Myocyte (in vitro differentiated cells): ENCODE measurements around the gene COQ2. TPM values are rescaled to one million over a fixed set of nuclear protein-coding genes. Genes with fewer than 3 reads are reported as not detected.
"Not testable (repeated sequence)": the region's sequence is repeated elsewhere in the genome, so short reads cannot be mapped to it uniquely, and the experiment has no call there.

Experiments
- DNase-seq: peaks from one replicate; pipeline ENCODE4 v3.0.0-alpha.2; 2012; ENCODE audit warnings: low read depth
- polyA plus RNA-seq: library from polyadenylated mRNA; unstranded; fragments of >200 nt; gene quantifications from one replicate; pipeline ENCODE4 v1.2.1, GENCODE V29; 2012; ENCODE audit warnings: missing spikeins
- total RNA-seq: library from RNA; depleted of rRNA; stranded (reverse); fragments of >200 nt; gene quantifications from 2 replicates; pipeline ENCODE4 v1.2.3, GENCODE V29; 2014

COQ2 gene, protein sequence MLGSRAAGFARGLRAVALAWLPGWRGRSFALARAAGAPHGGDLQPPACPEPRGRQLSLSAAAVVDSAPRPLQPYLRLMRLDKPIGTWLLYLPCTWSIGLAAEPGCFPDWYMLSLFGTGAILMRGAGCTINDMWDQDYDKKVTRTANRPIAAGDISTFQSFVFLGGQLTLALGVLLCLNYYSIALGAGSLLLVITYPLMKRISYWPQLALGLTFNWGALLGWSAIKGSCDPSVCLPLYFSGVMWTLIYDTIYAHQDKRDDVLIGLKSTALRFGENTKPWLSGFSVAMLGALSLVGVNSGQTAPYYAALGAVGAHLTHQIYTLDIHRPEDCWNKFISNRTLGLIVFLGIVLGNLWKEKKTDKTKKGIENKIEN
- 13.8 and 15.1 TPM in 2 replicates for total RNA-seq
- polyA plus RNA-seq, result 6.6 TPM

GRCh38 chr4:83284193-83285054, at the start of gene COQ2:
TSS of gene COQ2 (minus strand) at chr4:83284798. CDS start at chr4:83284764, 34 bp downstream.
- DNase-seq, result peak; percentile 95

DNA sequence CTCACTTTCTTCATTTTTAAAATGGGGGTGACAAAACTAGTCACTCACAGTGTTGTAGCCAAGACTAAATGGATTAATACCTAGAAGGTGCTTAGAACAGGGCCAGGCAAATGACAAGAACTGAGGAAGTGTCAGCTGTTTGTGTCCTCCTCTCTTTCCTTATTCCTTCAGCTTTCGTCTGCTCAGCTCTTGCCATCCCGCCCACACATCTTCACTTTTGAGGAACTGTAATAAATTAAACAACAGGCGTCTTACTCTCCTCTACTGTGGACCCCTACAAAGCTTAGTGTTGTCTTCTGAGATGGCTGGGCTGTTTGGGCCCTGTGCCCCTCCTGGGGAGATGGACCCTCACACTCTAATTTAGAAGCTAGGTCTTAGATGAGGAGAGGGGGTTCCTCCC, 47.4 kb upstream of the COQ2 start:
- no peak for DNase-seq

DNA sequence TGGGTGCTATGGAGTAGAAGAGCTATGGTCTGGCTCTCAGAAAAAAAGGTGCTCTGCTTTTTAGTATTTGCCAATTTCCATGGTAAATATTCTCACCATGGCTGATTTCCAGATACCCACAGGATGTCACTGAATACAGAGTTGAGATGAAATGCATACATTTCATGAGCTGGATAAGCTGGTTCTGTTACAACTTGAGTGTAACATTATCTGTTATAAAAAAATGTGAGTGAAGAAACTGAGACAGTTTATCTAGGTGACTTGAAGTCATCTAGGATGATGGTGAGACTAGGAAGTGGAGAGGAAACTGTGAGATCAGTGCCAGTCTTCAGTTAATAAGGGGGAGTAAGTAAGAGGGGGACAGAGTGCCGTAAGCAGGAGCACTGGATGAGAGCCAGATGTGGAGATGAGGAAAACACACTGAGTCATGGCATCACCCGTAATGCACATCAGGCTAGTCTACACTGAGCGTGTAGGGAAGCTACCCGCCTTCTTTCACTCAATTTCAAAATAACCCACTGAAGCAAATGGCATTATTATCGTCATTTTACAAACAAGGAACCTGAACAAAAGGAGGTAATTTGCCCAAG, 45.0 kb upstream of the COQ2 start:
- no peak for DNase-seq

- DNase-seq, result no peak
These were observed 44.1 kb upstream of the COQ2 start for GRCh38 chr4:83328521-83329187.

GRCh38 chr4:83326546-83326945, 41.9 kb upstream of the COQ2 start:
- no peak for DNase-seq

DNA sequence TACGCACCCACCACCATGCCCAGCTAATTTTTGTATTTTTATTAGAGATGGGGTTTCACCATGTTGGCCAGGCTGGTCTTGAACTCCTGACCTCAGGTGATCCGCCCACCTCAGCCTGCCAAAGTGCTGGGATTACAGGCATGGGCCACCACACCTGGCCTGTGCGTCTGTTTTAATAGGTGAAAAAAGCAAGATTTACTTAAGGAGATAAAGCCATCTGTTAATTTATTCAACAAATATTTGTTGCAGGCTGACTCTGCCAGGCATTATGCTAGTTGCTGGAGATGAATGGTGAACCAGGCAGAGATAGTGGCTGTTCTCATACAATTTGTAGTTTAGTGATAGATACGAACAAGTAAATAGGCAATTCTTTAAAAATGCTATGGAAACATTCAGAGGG, 40.7 kb upstream of the COQ2 start:
- not testable (repeated sequence) for DNase-seq

GRCh38 chr4:83323136-83323535, 38.5 kb upstream of the COQ2 start:
- DNase-seq, result no peak

DNA sequence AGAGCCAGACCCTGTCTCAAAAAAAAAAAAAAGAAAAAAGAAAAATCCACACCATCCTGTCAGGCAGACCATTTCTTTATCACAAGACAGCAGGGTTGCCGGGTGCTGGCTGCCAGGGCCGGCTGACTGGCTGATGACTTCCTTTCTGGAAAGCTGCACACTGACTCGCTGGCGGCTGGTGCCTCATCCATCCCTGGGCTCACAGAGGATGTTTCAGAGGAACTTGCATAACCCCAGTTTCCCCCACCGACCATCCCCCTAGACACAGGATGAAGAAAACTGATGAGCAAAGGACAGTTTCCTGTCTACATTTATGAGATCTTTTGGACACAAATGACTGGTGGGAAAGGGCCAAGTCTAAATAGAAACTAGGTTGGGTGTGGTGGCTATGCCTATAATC, 36.0 kb upstream of the COQ2 start:
- peak; percentile 5 for DNase-seq

- no peak for DNase-seq
These were observed 34.1 kb upstream of the COQ2 start for GRCh38 chr4:83318666-83319065.

GRCh38 chr4:83317671-83318070, 33.1 kb upstream of the COQ2 start:
- DNase-seq, result no peak

- DNase-seq, result no peak
These were observed 32.0 kb upstream of the COQ2 start for GRCh38 chr4:83316459-83317165.

DNA sequence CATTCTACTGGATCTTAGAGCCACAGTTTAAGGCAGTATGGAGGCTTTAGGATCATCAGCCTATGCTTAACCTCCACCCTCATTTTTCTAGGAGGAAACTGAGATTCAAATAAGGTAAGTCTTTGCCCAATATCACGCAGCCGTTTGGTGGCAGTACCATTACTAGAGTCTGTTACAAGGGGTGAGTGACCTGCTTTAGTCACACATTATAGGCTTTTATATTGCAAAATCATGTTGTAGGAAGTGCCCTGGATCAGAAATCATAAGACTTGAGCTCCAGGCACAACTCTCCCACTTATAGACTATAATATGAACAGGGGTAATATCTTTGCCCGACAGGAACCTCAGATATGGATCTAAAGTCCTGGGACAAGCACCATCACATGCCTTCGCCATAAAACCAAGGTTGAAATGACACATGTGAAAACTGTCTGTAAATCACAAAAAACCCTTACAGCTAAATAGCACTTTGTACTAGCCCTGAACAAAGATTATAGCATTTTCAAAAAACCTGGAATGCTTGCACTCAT, 30.8 kb upstream of the COQ2 start:
- no peak for DNase-seq

DNA sequence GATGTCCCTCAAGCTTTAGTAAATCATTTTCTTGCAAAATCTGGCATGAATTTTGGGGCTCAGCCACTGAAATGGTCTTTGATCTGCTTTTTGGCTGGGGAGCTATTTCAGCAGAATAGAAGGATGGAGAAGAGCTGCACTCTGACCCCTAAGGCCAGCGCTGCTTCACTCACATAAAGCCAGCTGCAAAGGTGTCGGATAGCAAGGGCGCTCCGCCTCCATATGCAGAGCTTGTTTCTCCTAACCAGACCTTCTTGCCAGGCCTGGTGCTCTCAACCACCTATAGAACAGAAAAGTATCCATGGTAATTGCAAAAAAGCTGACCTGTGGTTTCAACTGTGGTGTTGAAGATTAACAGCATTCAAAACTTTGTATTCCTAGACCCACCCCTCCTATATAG, 24.1 kb upstream of the COQ2 start:
- DNase-seq, result no peak

DNA sequence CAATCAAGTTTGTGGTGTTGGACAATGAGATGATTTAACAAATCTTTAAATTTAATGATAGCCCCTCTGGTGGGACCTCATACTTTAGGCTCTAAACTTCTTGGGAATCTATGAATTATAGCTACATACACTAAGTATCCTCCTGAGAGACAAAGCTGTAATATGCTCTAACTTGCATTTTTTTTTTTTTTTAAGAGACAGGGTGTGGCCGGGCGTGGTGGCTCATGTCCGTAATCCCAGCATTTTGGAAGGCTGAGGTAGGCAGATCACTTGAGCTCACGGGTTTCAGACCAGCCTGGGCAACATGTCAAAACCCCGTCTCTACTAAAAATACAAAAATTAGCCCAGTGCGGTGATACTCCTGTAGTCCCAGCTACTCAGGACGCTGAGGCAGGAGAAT, 23.3 kb upstream of the COQ2 start:
- DNase-seq, result no peak

GRCh38 chr4:83305187-83305586, 20.6 kb upstream of the COQ2 start:
- no peak for DNase-seq

DNA sequence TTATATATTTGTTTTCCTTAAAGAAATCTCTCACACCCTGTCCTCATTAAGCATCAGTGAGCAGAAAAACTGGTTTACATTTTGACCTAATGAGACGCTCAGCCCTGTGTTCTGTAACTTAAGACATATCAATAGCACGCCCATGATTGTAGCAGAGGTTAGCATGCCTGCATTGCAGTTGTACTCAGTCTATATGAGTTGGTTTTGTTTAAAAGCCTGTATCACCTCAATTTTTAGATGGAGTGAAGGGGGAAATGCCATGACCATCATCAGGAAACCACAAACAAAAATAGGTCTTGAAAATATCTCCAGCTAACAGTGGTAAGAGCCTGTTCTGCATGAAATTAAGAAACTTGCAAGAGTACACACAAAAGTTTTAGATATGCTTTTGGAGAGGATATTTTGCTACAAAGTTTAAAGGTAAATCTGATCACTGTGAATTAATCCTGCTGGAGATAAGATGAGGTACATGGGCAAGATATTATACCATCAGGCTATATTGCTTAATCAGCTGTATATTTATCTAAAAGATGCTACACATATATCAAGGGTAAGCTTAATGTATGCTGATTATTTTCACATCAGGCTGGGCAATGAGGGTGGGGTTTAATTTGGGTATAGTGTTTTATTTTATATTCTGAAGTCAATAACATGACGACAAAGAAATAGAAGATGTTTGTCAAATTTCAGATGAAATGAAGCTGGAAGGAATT, 13.1 kb upstream of the COQ2 start:
- DNase-seq, result no peak

DNA sequence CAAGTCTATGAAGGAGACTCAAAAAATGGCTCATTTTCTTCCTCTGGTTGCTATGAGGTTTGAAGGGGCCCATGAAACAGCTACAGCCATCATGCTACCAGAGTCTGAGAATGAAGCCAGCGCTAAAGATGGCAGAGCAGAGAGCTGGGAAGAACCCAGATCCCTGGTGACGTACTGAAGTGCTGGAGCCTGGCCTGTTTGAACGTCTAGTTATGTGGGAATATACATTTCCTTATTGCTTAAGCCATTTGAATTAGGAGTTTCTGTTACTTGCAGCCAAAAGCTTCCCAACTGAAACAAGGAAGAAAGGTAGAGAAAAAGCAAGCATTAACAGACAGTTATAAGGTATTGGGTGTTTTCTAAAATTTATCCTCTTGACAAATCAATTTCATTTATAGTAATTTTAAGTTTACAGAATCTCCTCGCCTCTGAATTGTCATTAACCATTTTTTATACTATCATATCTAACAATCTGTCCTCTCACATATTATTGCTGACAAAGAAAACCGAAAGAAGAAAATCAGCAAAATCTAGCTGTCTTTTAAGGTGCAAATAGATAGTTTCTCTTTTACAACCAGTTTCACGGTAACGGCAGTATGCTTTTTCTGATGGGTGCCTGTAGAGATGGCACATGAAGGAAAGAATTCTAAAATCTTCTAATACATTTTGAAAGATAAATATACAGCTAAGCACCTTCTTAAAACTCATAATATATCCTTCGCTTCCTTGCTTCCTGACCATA, 8.9 kb upstream of the COQ2 start:
- DNase-seq, result no peak

GRCh38 chr4:83290059-83290774, 5.6 kb upstream of the COQ2 start:
- not testable (repeated sequence) for DNase-seq
